Ascending aorta (tissue), 2 donors: ENCODE data around the gene DCAF8. TPM values are rescaled to one million over a fixed set of nuclear protein-coding genes. Genes with fewer than 3 reads are reported as not detected.

ENCODE experiments used
- DNase-seq, 2 donors: peaks; one replicate each; pipeline ENCODE4 v3.0.0-alpha.2; 2019; ENCODE audit warnings: low spot score in 2 of 2
- H3K27ac ChIP-seq, 2 donors: fragments of 200-600 bp; sonication (generic); one replicate each; pipeline ENCODE4 v1.5.1; 2016 to 2017; ENCODE audit warnings: mild to moderate bottlenecking in 1 of 2
- H3K27me3 ChIP-seq: fragments of 200-600 bp; sonication (generic); one replicate; pipeline ENCODE4 v1.5.1; 2017
- H3K36me3 ChIP-seq, 2 donors: fragments of 200-600 bp; sonication (generic); one replicate each; pipeline ENCODE4 v1.5.1; 2016
- H3K4me1 ChIP-seq, 2 donors: fragments of 200-600 bp; sonication (generic); one replicate each; pipeline ENCODE4 v1.5.1; 2016 to 2017; ENCODE audit warnings: mild to moderate bottlenecking in 1 of 2
- H3K4me3 ChIP-seq, 2 donors: fragments of 200-600 bp; sonication (generic); one replicate each; pipeline ENCODE4 v1.5.1; 2016 to 2017; ENCODE audit warnings: mild to moderate bottlenecking in 1 of 2
- H3K9me3 ChIP-seq, 2 donors: fragments of 200-600 bp; sonication (generic); one replicate each; pipeline ENCODE4 v1.5.1; 2016
- intact Hi-C: fragments of 100-400 bp; cut with DNase I; formaldehyde crosslinking; loops from one replicate; pipeline ENCODE4 v1.15.1; 2023
- total RNA-seq: library from RNA; depleted of rRNA; stranded (reverse); fragments of >200 nt; gene quantifications from one replicate; pipeline ENCODE4 v1.1.0, GENCODE V29; 2016
- TF ChIP-seq, protein P1 (sequence below), 3 experiments: fragments of 200-600 bp in 2 of 3; fragments of 450-650 bp in 1 of 3; sonication (generic) in 2 of 3; IDR thresholded peaks; one replicate each; pipeline ENCODE4 v1.5.1; 2016 to 2019; ENCODE audit warnings: antibody characterized with exemption in 3 of 3, mild to moderate bottlenecking in 1 of 3, moderate library complexity in 1 of 3

Gene DCAF8
- total RNA-seq, 1 donor from 2014 or later: 68.9 TPM

DNA sequence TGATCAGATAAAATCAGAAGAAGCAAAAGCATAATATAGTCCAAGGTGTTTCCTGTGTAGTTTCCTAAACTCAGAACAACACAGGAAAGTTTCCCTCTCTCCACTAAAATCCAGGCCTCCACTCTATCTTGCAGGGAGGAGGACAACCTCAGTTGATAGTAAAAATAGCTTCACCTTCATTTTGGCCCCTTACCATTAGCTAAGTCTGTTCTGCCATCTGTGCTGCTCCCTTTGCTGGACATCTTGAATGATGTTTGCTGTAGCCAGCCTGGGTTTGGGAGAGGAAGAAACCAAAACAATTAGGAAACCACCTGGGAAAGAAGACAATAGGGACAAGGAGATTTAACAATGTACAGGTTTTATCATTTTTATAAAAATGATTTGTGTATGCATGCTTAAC lies 18.6 kb downstream of the DCAF8 start:
- no peak overlapping the region for H3K4me3 ChIP-seq
- H3K27ac ChIP-seq: peak overlapping the region in 1 of 2 donors; percentile 65
- intact Hi-C loops: no loop called here
- DNase-seq: no peak
- H3K27me3 ChIP-seq: no peaks in the 10 kb centered on the region
- H3K4me1 ChIP-seq: peaks cover 0 to 17% of the 10 kb centered on the region in 2 donors
- TF ChIP-seq, protein P1, sequence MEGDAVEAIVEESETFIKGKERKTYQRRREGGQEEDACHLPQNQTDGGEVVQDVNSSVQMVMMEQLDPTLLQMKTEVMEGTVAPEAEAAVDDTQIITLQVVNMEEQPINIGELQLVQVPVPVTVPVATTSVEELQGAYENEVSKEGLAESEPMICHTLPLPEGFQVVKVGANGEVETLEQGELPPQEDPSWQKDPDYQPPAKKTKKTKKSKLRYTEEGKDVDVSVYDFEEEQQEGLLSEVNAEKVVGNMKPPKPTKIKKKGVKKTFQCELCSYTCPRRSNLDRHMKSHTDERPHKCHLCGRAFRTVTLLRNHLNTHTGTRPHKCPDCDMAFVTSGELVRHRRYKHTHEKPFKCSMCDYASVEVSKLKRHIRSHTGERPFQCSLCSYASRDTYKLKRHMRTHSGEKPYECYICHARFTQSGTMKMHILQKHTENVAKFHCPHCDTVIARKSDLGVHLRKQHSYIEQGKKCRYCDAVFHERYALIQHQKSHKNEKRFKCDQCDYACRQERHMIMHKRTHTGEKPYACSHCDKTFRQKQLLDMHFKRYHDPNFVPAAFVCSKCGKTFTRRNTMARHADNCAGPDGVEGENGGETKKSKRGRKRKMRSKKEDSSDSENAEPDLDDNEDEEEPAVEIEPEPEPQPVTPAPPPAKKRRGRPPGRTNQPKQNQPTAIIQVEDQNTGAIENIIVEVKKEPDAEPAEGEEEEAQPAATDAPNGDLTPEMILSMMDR (IDR thresholded peaks at IDR 0.05): no peak
- H3K9me3 ChIP-seq: no peaks in the 10 kb centered on the region
- peaks cover 22 to 27% of the 10 kb centered on the region in 2 donors for H3K36me3 ChIP-seq

DNA sequence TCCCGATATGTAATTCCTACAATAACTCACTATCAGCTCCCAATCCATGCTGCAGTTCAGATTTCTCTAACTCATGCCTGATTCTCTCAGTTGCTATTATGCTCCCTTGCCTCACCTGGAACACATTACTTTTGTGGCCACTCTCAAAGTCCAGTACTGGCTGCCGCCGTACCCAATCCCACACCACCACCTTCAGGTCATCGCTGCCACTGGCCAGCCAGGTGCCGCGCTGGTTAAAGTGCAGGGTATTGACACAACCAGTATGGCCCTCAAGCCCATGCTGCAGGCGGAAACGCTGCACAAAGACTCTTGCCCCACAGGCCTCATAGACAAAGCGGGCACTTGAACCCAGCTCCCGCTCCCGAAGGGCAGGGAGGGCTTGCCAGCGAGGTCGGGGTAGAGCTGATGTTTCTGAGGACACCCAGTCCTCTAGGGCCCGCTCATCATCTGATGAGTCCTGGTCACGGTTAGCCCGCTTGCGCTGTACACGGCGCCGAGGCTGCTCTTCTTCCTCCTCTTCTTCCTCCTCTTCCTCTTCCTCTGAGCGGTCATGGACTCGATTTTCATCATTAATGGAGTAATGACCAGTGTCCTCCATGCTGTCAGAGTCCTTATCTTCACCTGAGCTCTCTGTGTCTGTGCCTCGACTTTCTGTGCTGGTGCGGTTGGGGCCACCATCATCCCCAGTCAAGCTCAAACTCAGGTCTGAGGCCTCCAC lies 22.6 kb downstream of the DCAF8 start:
- intact Hi-C loops: no loop called here
- H3K27ac ChIP-seq: no peak overlapping the region
- peaks cover 59 to 66% of the 10 kb centered on the region in 2 donors for H3K36me3 ChIP-seq
- no peak overlapping the region for H3K4me3 ChIP-seq
- no peaks in the 10 kb centered on the region for H3K9me3 ChIP-seq
- TF ChIP-seq, protein P1 (IDR thresholded peaks at IDR 0.05): no peak
- peaks cover 0 to 7% of the 10 kb centered on the region in 2 donors for H3K4me1 ChIP-seq
- DNase-seq: no peak
- H3K27me3 ChIP-seq: no peaks in the 10 kb centered on the region

DNA sequence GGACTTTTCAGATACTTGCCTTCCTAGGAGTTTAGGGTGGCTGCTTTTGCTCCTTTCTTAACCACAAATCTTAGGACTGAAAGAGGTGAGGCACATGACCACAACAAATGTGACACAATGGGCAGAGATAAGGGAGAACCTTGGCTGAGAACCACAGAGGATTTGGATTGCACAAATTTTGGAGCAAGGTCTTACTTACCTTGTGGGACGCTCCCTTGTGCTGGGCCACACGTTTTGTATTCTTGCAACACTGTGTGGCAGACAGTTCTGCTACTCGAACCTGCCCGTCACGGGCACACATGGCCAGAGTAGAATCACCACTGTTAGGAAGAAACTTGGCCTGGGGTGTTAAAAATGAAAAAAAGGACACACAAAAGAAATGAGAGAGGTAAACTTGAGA lies 23.9 kb downstream of the DCAF8 start:
- intact Hi-C loops: no loop called here

DNA sequence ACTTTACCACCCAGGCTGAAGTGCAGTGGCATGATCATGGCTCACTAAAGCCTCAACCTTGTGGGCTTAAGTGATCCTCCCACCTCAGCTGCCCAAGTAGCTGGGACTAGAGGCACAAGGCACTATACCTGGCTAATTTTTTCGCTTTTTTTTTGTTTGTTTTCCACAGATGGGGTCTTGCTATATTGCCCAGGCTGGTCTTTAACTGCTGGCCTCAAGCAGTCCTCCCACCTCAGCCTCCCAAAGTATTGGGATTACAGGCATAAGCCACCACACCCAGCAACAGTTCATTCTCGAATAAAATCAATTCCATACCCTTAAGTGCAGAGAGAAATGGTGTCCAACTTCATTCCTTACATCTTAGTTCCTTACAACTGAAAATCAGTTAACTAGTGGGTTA lies 24.8 kb downstream of the DCAF8 start:
- intact Hi-C loops: no loop called here
- DNase-seq: no peak
- H3K4me3 ChIP-seq: no peak overlapping the region
- peaks cover 58 to 75% of the 10 kb centered on the region in 2 donors for H3K36me3 ChIP-seq
- TF ChIP-seq, protein P1 (IDR thresholded peaks at IDR 0.05): no peak
- H3K27me3 ChIP-seq: no peaks in the 10 kb centered on the region
- no peak overlapping the region for H3K27ac ChIP-seq
- H3K4me1 ChIP-seq: no peaks in the 10 kb centered on the region
- H3K9me3 ChIP-seq: no peaks in the 10 kb centered on the region

More for the DNA sequence above, 23.9 kb downstream of the DCAF8 start:
- no peaks in the 10 kb centered on the region for H3K4me1 ChIP-seq
- no peak overlapping the region for H3K27ac ChIP-seq
- peaks cover 59 to 72% of the 10 kb centered on the region in 2 donors for H3K36me3 ChIP-seq
- no peak for DNase-seq
- no peak overlapping the region for H3K4me3 ChIP-seq
- H3K9me3 ChIP-seq: no peaks in the 10 kb centered on the region
- TF ChIP-seq, protein P1 (IDR thresholded peaks at IDR 0.05): no peak
- H3K27me3 ChIP-seq: no peaks in the 10 kb centered on the region

DNA sequence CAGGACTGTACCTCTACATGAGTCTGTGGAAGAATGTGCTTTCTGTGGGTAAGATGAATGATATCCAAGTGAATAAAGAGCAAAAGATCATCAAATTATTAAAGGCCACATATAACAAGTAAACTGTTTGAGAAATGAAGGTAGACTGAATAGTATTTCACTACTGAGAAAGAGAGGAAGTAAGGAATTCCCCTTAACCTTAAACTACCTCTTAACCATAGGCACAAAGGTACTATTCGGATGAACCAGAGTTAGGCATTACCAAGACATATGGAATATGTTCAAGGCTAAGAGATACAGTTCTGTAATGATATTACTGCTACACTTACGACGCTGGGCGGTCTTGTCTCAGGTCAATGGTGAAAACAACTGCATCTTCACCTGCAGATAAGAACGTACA lies 25.5 kb downstream of the DCAF8 start:
- TF ChIP-seq, protein P1 (IDR thresholded peaks at IDR 0.05): no peak
- no peak for DNase-seq
- Histone ChIP-seq H3K9me3 (no peaks in the 10 kb centered on the region), H3K27ac (no peak overlapping the region), H3K27me3 (no peaks in the 10 kb centered on the region), H3K4me3 (no peak overlapping the region), H3K4me1 (no peaks in the 10 kb centered on the region), H3K36me3 (peaks cover 64 to 82% of the 10 kb centered on the region in 2 donors)
- intact Hi-C loops: no loop called here
